Putamen (tissue), 1 donor: ENCODE data around the gene BUD13.
A peak's percentile ranks its signal among the peaks of the same experiment; 100 is the strongest.

Source experiments
- DNase-seq: peaks from one replicate; pipeline ENCODE4 v3.0.0-alpha.2; 2016; ENCODE audit warnings: low spot score

BUD13 gene

GRCh38 chr11:116792869-116793771 lies 20.3 kb upstream of the BUD13 start:
- DNase-seq: no peak

- no peak for DNase-seq
Measured at GRCh38 chr11:116792144-116792868, 19.5 kb upstream of the BUD13 start.

- DNase-seq: no peak
Measured at GRCh38 chr11:116791813-116792143, 19.0 kb upstream of the BUD13 start, which contains the start of gene APOA5. TSS of gene APOA5 (minus strand) at chr11:116791879. CDS start at chr11:116791860, 19 bp downstream.

GRCh38 chr11:116791002-116791812 lies 18.4 kb upstream of the BUD13 start:
- DNase-seq: peak; percentile 63

GRCh38 chr11:116790167-116791001 lies 17.6 kb upstream of the BUD13 start:
- DNase-seq: no peak

GRCh38 chr11:116788975-116789374 lies 16.2 kb upstream of the BUD13 start:
- DNase-seq: no peak

- DNase-seq: no peak
Measured at GRCh38 chr11:116788534-116788933, 15.7 kb upstream of the BUD13 start.

GRCh38 chr11:116787786-116788486 lies 15.1 kb upstream of the BUD13 start, which contains the start of gene ZPR1:
TSS of gene ZPR1 (minus strand) at chr11:116788023. CDS start at chr11:116787990, 33 bp downstream.
- peak; percentile 82 for DNase-seq

GRCh38 chr11:116787436-116787785 lies 14.6 kb upstream of the BUD13 start:
- DNase-seq: no peak

GRCh38 chr11:116786966-116787365 lies 14.2 kb upstream of the BUD13 start:
- DNase-seq: no peak

- no peak for DNase-seq
Measured at GRCh38 chr11:116786326-116786725, 13.5 kb upstream of the BUD13 start.

GRCh38 chr11:116782728-116783127 lies 9.9 kb upstream of the BUD13 start:
- DNase-seq: no peak

- no peak for DNase-seq
Measured at GRCh38 chr11:116778556-116778955, 5.8 kb upstream of the BUD13 start.

GRCh38 chr11:116777056-116777455 lies 4.3 kb upstream of the BUD13 start:
- DNase-seq: no peak

GRCh38 chr11:116776522-116776984 lies 3.8 kb upstream of the BUD13 start:
- DNase-seq: no peak

- no peak for DNase-seq
Measured at GRCh38 chr11:116775975-116776374, 3.2 kb upstream of the BUD13 start.

GRCh38 chr11:116774661-116775060 lies 1.9 kb upstream of the BUD13 start:
- DNase-seq: no peak

- DNase-seq: no peak
Measured at GRCh38 chr11:116773203-116774097, 663 bp upstream of the BUD13 start.

- no peak for DNase-seq
Measured at GRCh38 chr11:116771935-116772334, 852 bp downstream of the BUD13 start.

- no peak for DNase-seq
Measured at GRCh38 chr11:116762132-116762531, 10.7 kb downstream of the BUD13 start.
